Stimulated activated CD4-positive, alpha-beta T cell treated with anti-CD3 and anti-CD28 coated beads, Interleukin-4, amount 100 ng/mL, for 24 hours (primary cell): ENCODE measurements around the gene KLHDC1.
"Not testable (repeated sequence)": the region's sequence is repeated elsewhere in the genome, so short reads cannot be mapped to it uniquely, and the experiment has no call there.

Source experiments
- DNase-seq: peaks from one replicate; pipeline ENCODE4 v3.0.0-alpha.2; 2020

Gene KLHDC1, protein sequence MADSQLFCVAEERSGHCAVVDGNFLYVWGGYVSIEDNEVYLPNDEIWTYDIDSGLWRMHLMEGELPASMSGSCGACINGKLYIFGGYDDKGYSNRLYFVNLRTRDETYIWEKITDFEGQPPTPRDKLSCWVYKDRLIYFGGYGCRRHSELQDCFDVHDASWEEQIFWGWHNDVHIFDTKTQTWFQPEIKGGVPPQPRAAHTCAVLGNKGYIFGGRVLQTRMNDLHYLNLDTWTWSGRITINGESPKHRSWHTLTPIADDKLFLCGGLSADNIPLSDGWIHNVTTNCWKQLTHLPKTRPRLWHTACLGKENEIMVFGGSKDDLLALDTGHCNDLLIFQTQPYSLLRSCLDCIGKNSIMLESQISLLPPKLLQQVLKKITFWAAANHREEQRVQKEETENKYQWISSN

GRCh38 chr14:49692811-49693734 is at the start of gene KLHDC1:
KLHDC1 (plus strand) TSS chr14:49693120; CDS start chr14:49693195, 75 bp downstream.
- peak; percentile 75 for DNase-seq

DNA sequence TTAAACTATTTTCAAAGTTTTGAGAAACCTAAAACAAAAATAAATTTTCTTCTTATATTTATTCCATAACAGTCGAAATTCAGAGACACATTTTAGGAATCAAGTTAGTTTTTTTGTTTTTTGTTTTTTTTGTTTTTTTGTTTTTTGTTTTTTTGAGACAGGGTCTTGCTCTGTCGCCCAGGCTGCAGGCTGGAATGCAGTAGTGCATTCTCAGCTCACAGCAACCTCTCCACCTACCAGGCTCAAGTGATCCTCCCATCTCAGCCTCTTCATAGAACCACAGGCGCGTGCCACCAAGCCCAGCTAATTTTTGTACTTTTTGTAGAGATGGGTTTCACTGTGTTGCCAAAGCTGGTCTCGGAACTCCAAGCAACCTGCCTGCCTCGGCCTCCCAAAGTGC is 39.4 kb upstream of the KLHDC1 start:
- DNase-seq = no peak

GRCh38 chr14:49654511-49654910 is 38.4 kb upstream of the KLHDC1 start:
- no peak for DNase-seq

- DNase-seq = not testable (repeated sequence)
Observed at GRCh38 chr14:49657500-49657899, 35.4 kb upstream of the KLHDC1 start.

DNA sequence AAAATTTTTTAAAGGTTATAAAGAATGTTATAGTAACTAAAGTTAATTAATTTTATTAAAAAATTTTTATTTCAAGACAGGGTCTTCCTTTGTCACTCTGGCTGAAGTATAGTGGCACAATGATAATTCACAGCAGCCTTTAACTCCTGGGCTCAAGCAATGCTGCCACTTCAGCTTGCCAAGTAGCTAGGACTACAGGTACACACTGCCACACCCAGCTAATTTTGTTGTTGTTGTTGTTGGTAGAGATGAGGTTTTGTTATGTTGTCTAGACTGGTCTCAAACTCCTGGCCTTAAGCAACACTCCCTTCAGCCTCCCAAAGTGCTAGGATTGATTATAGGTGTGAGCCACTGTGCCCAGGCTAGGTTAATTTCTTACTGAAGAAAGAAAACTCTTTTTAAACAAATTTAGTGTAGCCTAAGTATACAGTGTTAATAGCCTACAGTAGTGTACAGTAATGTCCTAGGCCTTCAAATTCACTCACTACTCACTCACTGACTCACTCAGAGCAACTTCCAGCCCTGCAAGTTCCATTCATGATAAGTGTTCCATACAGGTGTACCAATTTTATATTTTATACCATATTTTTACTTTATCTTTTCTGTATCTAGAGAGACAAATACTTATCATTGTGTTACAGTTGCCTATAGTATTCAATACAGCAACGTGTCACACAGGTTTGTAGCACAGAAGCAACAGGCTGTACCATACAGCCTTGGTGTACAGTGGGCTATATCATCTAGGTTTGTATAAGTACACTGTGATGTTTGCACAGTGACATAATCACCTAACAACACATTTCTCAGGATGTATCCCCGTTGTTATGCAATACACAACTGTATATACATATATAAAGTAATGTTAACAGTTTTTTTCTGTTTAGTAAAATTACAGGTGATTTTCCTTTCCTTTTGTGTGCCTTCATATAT is 33.1 kb upstream of the KLHDC1 start:
- DNase-seq = no peak

DNA sequence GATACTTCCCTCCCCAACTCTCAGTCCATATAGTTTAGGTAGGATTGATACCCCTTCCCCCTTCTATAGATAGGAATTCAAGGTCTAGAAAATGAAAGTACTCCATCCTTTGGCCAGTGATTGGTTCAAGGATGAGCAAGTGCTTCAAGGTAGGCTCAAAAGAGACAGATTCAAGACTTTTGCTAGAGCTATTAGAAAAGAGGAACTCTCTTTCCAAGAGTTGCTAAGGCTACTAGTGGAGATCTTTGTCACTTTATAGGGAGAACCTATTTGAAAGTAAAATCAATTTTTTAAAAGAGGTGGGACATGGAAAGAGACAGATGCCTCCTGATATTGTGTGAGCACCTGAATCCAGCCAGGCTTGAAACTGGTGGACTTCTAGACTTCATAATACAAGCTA is 22.4 kb upstream of the KLHDC1 start:
- no peak for DNase-seq

- no peak for DNase-seq
Observed at GRCh38 chr14:49673586-49673985, 19.3 kb upstream of the KLHDC1 start.

DNA sequence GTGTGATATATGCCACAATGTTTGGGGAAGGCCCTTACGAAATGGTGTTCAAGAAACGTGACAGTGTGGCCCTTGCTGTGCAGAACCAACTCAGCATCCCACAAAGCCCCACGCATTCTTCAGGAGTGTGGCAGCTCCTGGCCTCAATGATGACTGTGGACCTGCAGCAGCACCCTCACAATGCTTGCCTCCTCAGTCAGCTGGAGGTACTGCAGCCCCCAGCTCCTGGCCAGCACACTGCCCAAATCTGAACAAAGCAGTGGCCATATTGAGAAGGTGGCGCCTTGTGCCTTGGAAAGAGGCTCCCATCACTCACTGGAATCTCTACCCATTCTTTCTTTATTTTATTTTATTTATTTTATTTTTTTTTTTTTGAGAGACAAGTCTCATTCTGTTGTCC is 15.3 kb upstream of the KLHDC1 start:
- DNase-seq = no peak

DNA sequence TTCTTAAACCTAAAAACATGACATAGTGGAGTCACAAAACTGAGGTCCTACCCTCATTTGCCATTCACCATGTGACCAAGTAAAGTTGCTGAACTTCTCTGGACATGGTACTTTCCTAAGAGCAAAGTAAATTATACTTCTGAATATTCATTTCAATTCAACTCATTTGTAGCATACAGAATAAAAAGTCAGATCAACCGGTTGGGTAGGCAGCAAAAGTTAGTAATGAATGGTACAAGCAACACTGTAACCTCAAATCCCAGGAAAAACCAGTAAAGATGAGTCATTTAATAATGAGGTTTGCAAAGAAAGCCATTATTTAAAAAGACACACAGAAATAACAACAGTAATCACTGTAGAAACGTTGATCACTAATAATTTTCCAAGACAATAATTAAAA is 13.6 kb upstream of the KLHDC1 start:
- no peak for DNase-seq

DNA sequence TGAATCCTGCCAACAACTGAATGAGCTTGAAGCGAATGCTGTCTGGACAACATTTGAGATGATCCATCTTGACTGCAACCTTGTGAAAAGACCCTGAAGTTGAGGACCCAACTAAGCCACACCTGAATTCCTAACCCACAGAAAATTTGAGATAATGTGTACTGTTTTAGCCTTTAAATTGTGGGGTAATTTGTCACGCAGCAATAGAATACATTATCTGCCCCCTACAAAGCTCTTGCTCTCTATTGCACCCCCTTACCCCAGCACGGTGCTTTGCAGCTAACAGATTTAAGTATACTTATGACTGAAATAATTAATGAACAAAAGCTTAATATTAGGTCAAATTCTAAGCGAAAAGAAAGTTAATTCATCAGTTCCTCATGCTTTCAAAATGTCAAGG is 6.5 kb upstream of the KLHDC1 start:
- DNase-seq = no peak

DNA sequence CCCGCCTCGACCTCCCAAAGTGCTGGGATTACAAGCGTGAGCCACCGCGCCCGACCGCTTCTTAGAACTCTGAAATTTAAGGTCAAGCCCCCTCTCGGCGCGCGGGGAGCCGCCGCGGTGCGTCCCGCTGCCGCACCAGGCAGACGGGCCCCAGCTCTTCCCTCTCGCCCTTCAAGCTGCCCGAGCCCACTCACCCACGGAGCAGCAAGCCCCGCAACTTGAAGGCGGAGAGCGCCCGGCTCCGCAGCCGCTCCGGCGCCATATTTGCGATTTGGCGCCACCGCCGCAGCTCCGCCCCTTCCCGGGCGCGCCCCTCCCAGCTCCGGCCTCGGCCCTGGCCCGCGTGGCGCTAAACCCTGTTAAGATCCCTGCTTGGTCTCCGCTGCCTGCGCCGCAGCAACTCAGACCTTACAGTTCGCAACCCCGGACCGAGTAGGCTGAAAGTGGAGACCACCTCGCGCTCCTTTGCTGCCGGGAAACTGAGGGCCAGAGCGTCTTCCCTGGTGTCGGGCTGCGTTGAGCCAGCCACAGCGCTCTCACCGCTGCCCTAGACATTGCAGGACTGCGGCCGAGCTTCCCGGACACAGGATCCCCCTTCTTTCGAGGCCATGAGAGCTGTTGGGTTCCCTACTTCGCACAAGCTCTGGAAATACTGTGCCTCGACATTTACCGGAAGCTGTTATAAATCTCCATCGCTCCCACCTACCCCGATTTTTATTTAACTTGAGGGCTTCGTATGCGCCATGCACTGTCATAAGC is 4.8 kb upstream of the KLHDC1 start, which contains the start of gene POLE2:
Gene POLE2 (minus strand): TSS at position 273 of the 759 bp plus-strand sequence. CDS start 11 bp downstream, at position 262.
- DNase-seq = peak; percentile 81

DNA sequence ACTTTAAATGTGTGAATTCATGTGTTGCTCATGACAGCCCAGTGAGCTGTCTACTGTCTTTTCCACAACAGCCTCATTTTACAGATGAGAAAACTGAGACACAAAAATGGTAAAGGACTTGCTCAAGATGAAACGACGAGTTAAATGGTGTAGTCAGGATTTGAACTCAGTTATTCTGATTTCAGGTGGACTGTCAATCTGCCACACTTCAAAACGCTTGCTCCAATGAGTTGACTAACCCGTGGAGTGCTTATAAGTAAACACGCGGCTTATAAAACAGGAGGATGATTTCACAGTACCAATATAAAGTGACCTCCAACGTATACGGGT is 4.3 kb upstream of the KLHDC1 start:
- DNase-seq = no peak

DNA sequence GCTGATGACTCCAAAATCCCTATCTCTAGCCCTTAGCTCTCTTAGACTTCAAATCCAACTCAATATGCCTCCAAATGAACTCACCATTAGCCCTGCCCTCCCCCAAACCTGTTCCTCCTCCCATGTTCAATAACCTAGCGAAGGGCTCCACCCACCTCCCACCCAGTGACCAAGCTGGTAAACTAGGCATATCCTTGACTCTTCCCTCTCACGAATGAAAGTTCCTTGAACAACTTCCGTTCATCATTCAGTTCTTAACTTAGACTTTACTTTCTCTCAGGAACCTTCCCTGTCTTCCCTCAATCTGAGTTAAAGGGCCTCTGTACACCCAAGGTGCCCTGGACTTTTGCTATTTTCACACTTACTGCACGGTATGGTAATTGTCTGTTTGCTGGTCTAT is 1.9 kb upstream of the KLHDC1 start:
- DNase-seq = no peak

- DNase-seq = no peak
Observed at GRCh38 chr14:49692193-49692757, 645 bp upstream of the KLHDC1 start.

GRCh38 chr14:49693735-49694124 is 810 bp downstream of the KLHDC1 start:
- peak; percentile 9 for DNase-seq

DNA sequence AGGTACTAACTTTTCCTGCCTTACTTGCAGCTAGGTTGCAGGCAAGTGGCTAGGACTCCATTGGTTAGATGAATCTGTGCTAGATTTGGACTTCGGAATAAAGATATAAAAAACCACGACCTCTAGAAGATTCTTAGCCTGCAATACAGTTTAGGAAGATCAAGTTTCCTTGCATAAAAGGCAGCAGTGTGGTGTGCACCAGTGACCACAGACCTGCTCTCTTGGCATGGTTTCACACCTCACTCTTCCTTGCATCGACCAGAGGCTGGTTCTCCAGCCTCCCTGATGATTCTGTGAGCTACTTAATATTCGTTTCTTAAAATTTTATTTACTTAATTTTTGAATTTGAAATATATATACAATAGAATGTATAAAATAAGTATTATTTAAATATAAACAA is 9.8 kb downstream of the KLHDC1 start:
- no peak for DNase-seq

DNA sequence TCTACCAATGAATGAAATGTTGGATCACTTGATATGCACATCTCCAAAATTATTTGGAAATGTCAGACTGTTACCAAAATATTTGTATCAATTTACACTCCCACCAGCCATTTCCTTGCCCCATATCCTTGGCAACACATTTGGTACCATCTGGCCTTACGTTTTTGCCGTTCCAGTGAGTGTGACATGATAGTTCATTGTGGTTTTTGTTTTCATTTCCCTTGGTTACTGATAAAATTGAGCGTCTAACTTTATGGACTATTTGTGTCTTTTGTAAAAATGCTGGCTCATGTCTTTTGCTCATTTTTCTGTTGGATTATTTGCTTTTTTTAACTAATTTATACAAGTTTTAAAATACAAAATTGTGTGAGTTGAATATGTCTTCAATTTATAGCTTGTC is 11.0 kb downstream of the KLHDC1 start:
- no peak for DNase-seq

- DNase-seq = not testable (repeated sequence)
Observed at GRCh38 chr14:49704471-49704870, 11.6 kb downstream of the KLHDC1 start.

DNA sequence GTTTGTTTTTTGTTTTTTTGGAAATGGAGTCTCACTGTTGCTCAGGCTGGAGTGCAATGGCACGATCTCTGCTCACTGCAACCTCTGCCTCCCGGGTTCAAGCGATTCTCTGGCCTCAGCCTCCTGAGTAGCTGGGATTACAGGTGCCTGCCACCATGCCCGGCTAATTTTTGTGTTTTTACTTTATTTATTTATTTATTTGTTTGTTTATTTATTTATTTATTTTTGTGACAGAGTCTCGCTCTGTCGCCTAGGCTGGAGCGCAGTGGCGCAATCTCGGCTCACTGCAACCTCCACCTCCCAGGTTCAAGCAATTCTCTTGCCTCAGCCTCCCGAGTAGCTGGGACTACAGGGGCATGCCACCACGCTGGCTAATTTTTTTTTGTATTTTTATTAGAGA is 18.1 kb downstream of the KLHDC1 start:
- DNase-seq = not testable (repeated sequence)

DNA sequence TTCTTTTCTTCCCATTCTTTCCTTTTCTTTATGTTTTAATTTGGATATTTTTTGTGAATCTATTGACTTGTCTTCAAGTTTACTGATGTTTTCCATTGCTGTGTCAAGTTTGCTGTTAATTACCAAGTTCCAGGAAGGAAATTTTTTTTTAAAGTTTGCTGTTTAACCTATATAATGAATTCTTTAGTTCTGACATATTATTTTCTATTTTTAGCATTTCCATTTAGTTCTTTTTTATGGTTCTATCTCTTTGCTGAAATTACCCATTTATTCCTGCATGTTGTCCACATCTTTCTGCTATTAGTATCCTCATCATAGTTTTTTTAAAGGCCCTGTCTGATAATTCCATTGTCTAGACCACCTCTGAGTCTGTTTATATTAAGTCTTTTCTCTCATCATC is 27.8 kb downstream of the KLHDC1 start:
- DNase-seq = no peak

- DNase-seq = not testable (repeated sequence)
Observed at GRCh38 chr14:49721733-49722435, 29.0 kb downstream of the KLHDC1 start.
